Measurements from ENCODE around the gene CDT1.
A peak's percentile ranks its signal among the peaks of the same experiment; 100 is the strongest.

The CDT1 gene

DNA sequence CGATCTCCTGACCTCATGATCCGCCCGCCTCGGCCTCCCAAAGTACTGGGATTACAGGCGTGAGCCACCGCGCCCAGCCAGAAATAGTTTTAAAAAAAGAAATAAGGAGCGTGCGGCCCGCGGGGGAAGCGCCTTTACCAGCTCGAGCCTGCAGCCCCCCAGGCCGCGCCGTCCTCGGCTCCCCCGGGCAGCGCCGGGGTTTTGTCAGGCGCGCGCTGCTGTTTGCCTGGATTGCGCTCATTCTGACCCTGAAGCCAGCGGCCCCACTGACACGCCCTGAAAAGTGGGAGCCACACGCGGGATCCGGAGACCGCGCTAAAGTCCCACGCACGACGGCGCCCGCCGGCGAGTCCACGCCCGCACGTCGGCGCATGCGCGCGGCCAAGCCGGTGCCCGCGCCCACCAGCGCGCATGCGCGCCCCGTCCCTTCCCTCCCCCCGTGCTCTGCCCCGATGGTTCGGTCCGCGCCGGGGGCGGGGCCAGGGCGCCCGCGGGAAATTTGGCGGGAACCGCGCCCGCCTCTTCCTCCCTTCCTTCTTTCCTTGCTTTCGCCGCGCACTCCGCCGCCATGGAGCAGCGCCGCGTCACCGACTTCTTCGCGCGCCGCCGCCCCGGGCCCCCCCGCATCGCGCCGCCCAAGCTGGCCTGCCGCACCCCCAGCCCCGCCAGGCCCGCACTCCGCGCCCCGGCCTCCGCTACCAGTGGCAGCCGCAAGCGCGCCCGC lies at the start of gene CDT1:
Gene CDT1, plus strand, starts transcription at position 526 of the 724 bp plus-strand sequence. Its CDS starts 43 bp downstream, at position 569.
- peak; percentile 57 to 96 (median 71) for DNase-seq

GRCh38 chr16:88754109-88754911 lies 49.3 kb upstream of the CDT1 start:
- DNase-seq: no peak
- intact Hi-C loops (cut with DNase I): no loop called here

More for the DNA sequence above, at the start of gene CDT1:
- intact Hi-C loops (cut with DNase I): loop anchor here (1.0 kb wide), 1 partner anchor 8 kb away; the partner anchor contains the start of gene APRT

GRCh38 chr16:88754912-88755744 lies 48.5 kb upstream of the CDT1 start:
- intact Hi-C loops (cut with DNase I): no loop called here
- DNase-seq: peak in 3 of 10 donors; percentile 42 to 90 (median 45)

- intact Hi-C loops (cut with DNase I): no loop called here
- no peak for DNase-seq
Measured at GRCh38 chr16:88755745-88756443, 47.7 kb upstream of the CDT1 start.

DNA sequence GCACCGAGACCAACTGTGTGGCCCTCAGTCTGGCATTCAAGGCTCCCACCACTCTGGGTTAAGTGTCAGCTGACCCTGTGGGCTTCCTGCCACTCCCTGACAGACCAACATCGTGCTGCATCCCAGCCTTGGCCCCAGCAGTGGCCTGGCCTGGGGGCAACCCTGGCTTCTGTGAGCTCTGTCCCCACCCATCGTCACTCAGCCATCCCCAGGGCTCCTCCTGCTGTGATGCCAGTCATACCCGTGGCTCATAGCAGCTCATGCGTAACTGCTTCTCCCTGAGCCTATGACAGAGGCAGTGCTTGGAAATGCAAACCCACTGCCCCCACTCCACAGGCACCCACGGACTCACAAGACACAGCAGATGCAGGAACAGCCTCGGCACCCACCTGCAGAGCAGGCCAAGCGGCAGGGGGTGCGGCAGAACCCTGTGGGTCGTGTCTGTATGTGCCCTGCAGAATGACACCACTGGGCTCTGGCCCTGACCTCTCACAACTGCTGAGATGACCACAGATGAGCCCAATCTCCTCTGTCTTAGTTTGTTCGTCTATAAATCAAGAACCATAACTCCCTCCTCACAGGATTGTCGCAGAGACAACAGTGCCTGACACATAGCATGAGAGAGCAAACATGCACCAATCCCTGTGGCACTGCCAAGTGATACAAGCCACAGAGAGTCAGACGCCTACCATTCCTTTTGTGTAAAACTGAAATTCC lies 45.2 kb upstream of the CDT1 start:
- DNase-seq: no peak
- intact Hi-C loops (cut with DNase I): no loop called here

DNA sequence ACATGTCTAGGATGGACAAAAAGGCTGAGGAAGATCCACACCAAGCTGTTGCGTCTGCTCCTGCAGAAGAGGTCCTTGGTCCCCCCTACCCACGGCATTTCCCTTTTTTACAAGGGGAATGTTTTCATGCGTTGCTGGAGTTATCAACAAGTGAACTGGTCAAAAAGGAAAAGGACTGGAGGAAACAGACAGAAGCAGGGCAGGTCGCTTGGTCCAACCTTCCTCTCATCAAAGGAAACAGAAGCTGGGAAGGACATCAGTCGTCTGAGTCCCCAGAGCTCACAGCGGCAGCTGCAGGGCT lies 44.7 kb upstream of the CDT1 start:
- DNase-seq: no peak
- intact Hi-C loops (cut with DNase I): no loop called here

GRCh38 chr16:88759245-88759975 lies 44.2 kb upstream of the CDT1 start:
- intact Hi-C loops (cut with DNase I): no loop called here
- DNase-seq: no peak

GRCh38 chr16:88759976-88760350 lies 43.6 kb upstream of the CDT1 start:
- DNase-seq: no peak
- intact Hi-C loops (cut with DNase I): no loop called here

DNA sequence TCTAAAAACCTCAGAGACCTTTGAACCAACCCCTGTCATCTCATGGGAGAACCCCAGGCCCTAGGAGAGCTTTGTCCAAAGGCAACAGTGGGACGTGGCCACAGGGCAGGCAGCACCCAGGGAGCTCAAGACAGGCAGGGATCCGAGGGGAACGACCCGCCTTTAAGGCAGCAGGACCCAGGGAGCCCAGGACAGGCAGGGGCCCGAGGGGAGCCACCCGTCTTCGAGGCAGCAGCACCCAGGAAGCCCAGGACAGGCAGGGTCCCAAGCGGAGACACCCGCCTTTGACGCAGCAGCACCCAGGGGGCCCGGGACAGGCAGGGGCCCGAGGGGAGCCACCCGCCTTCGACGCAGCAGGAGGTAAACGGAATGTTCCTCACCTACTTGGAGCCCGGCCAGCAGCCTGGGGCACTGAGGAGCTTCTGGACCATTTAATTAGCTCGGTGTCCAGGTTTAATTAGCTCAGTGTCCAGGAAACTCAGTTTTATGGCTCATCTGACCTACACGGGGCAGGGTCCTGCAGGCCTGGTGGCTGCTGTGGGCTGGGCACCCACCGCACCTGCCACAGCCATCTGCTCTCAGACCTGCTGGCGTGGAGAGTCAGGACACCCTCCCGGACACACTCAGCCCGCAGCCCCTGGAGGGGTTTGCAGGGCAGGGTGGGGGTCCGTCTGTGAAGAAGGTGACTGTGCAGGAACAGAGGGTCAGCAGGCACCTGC lies 43.0 kb upstream of the CDT1 start:
- no peak for DNase-seq
- intact Hi-C loops (cut with DNase I): no loop called here

- intact Hi-C loops (cut with DNase I): no loop called here
- DNase-seq: no peak
Measured at GRCh38 chr16:88761143-88761534, 42.5 kb upstream of the CDT1 start.

GRCh38 chr16:88761830-88762229 lies 41.8 kb upstream of the CDT1 start:
- no peak for DNase-seq
- intact Hi-C loops (cut with DNase I): no loop called here

DNA sequence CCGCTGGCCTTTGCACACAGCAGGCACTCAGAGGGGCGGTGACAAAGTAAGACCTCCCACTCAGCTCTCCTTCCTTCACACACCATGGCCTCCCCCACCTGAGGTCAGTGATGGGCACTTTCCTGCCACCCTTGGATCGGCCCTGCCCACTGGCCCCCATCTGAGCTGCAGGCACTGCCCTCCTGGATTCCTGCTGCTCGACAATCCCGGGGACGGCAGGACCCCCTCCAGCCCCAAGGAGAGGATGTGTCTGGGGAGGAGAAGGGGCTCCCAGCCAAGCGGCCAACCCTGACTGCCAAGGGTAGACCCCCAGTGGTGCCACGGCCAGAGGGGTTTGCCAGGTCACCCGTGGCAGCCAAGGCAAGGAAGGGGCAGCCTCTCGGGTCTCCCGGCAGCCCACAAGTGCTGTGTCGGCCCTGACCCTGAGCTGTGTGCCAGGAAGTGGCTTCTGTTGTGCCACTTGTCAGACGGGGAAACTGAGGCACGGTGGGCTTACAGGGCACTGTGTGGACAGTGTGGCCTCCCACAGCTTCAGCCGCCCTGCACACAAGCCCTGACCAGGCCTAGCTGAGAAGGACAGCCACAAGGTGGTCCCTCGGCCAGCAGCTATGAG lies 41.2 kb upstream of the CDT1 start:
- DNase-seq: no peak
- intact Hi-C loops (cut with DNase I): no loop called here

- DNase-seq: no peak
- intact Hi-C loops (cut with DNase I): no loop called here
Measured at GRCh38 chr16:88762941-88763340, 40.6 kb upstream of the CDT1 start.

GRCh38 chr16:88763502-88764053 lies 40.0 kb upstream of the CDT1 start:
- no peak for DNase-seq
- intact Hi-C loops (cut with DNase I): no loop called here

GRCh38 chr16:88764080-88764479 lies 39.5 kb upstream of the CDT1 start:
- DNase-seq: no peak
- intact Hi-C loops (cut with DNase I): no loop called here

- intact Hi-C loops (cut with DNase I): no loop called here
- no peak for DNase-seq
Measured at GRCh38 chr16:88764913-88765349, 38.7 kb upstream of the CDT1 start.

- DNase-seq: no peak
- intact Hi-C loops (cut with DNase I): no loop called here
Measured at GRCh38 chr16:88766975-88767374, 36.6 kb upstream of the CDT1 start.

GRCh38 chr16:88767546-88768070 lies 36.0 kb upstream of the CDT1 start:
- intact Hi-C loops (cut with DNase I): no loop called here
- no peak for DNase-seq

Measured in posterior cingulate gyrus (tissue), 11 donors.